ENCODE results near the gene MXI1. TPM values are rescaled to one million over a fixed set of nuclear protein-coding genes. Genes with fewer than 3 reads are reported as not detected.

MXI1 gene
- total and polyA plus RNA-seq, 3 donors from 2014 or later, result 42.1 to 69.1 (median 66.8) TPM

GRCh38 chr10:110221044-110221720 is 13.8 kb downstream of the MXI1 start:
- no peaks in the 10 kb centered on the region for H3K9me3 ChIP-seq
- H3K27me3 ChIP-seq, result no peaks in the 10 kb centered on the region
- no peaks in the 10 kb centered on the region for H3K36me3 ChIP-seq (ENCODE audit: low read depth, missing control alignments)
- WGBS, 2 donors, result 72 to 76% methylated on average over 4 of the region's 4 CpGs
- DNase-seq, result no peak
- intact Hi-C loops (cut with DNase I; ENCODE audit: low total_unique reads), result loop anchor here (10.0 kb wide), 2 partner anchors 54 to 336 kb away; no protein-coding TSS in a partner anchor
- no peak for TF ChIP-seq CTCF (IDR thresholded peaks at IDR 0.05)
- TF ChIP-seq POLR2A (IDR thresholded peaks at IDR 0.05), result no peak
- H3K4me1 ChIP-seq, result peaks cover 13% of the 10 kb centered on the region
- H3K27ac ChIP-seq, result peak overlapping the region; percentile 54 to 75
- peak overlapping the region in 1 of 2 donors; percentile 27 for H3K4me3 ChIP-seq

GRCh38 chr10:110221721-110222261 is 14.4 kb downstream of the MXI1 start:
- Histone ChIP-seq H3K9me3 (no peaks in the 10 kb centered on the region), H3K27ac (peak overlapping the region; percentile 54 to 75), H3K4me3 (peak overlapping the region in 1 of 2 donors; percentile 27), H3K36me3 (ENCODE audit: low read depth, missing control alignments) (no peaks in the 10 kb centered on the region), H3K27me3 (no peaks in the 10 kb centered on the region), H3K4me1 (peaks cover 13% of the 10 kb centered on the region)
- TF ChIP-seq CTCF (IDR thresholded peaks at IDR 0.05), result no peak
- TF ChIP-seq POLR2A (IDR thresholded peaks at IDR 0.05), result no peak
- intact Hi-C loops (cut with DNase I; ENCODE audit: low total_unique reads), result loop anchor here (10.0 kb wide), 2 partner anchors 53 to 337 kb away; no protein-coding TSS in a partner anchor
- WGBS, 2 donors, result 4 to 9% methylated on average over 20 of the region's 20 CpGs
- DNase-seq, result peak; percentile 84

GRCh38 chr10:110222641-110223297 is 15.4 kb downstream of the MXI1 start:
- H3K4me1 ChIP-seq, result peaks cover 13% of the 10 kb centered on the region
- no peaks in the 10 kb centered on the region for H3K9me3 ChIP-seq
- no peak for TF ChIP-seq CTCF (IDR thresholded peaks at IDR 0.05)
- TF ChIP-seq POLR2A (IDR thresholded peaks at IDR 0.05), result no peak
- peak overlapping the region in 1 of 2 donors; percentile 54 for H3K27ac ChIP-seq
- 94 to 98% methylated on average over 4 of the region's 4 CpGs for WGBS, 2 donors
- intact Hi-C loops (cut with DNase I; ENCODE audit: low total_unique reads), result loop anchor here (10.0 kb wide), 2 partner anchors 52 to 338 kb away; no protein-coding TSS in a partner anchor
- H3K27me3 ChIP-seq, result no peaks in the 10 kb centered on the region
- no peak overlapping the region for H3K4me3 ChIP-seq
- no peaks in the 10 kb centered on the region for H3K36me3 ChIP-seq (ENCODE audit: low read depth, missing control alignments)
- no peak for DNase-seq

DNA sequence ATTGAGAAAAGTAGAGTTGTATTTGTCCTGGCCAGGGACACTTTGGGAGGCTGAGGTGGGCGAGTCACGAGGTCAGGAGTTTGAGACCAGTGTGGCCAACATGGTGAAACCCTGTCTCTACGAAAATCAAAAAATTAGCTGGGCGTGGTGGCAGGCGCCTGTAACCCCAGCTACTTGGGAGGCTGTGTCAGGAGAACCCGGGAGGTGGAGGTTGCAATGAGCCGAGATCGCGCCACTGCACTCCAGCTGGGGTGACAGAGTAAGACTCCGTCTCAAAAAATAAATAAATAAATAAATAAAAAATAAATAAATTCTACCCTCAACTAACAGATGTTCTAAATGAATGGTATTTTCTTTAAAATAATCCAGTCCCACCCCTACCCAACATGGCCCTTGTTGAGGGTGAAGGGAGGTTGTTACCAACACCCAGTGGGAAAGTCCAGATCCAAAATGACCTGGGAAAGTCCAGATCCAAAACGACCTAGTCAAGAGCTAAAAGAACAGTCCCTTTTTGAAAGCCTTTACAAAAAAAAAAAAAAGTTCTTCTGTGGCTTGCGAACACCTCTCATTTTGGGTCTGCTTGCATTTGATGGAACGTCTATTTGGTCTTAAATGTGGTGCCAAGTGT is 16.0 kb downstream of the MXI1 start:
- intact Hi-C loops (cut with DNase I; ENCODE audit: low total_unique reads), result loop anchor here (10.0 kb wide), 2 partner anchors 51 to 339 kb away; no protein-coding TSS in a partner anchor
- no peak for TF ChIP-seq CTCF (IDR thresholded peaks at IDR 0.05)
- no peak for TF ChIP-seq POLR2A (IDR thresholded peaks at IDR 0.05)
- H3K36me3 ChIP-seq (ENCODE audit: low read depth, missing control alignments), result no peaks in the 10 kb centered on the region
- WGBS, 2 donors, result 89 to 93% methylated on average over 13 of the region's 13 CpGs
- no peaks in the 10 kb centered on the region for H3K27me3 ChIP-seq
- peaks cover 13% of the 10 kb centered on the region for H3K4me1 ChIP-seq
- no peak for DNase-seq
- H3K4me3 ChIP-seq, result no peak overlapping the region
- H3K9me3 ChIP-seq, result no peaks in the 10 kb centered on the region
- no peak overlapping the region for H3K27ac ChIP-seq
